Stomach (tissue), 4 donors: ENCODE data around the gene TSR1.

Experiments
- CTCF ChIP-seq, 7 experiments: fragments of 450-650 bp in 4 of 7; fragments of 200-600 bp in 3 of 7; sonication (generic) in 3 of 7; IDR thresholded peaks; one replicate each; pipeline ENCODE4 v1.5.1; 2016 to 2019; ENCODE audit warnings: antibody characterized with exemption in 7 of 7, control low read depth in 2 of 7, mild to moderate bottlenecking in 1 of 7
- POLR2A ChIP-seq, 4 donors: fragments of 450-650 bp; IDR thresholded peaks; one replicate each; pipeline ENCODE4 v1.6.1; 2016; ENCODE audit warnings: antibody characterized with exemption in 4 of 4, control low read depth in 2 of 4, mild to moderate bottlenecking in 1 of 4, moderate library complexity in 1 of 4

- no peak for TF ChIP-seq CTCF (IDR thresholded peaks at IDR 0.05)
- no peak for TF ChIP-seq POLR2A (IDR thresholded peaks at IDR 0.05)
These were observed 46.3 kb downstream of the TSR1 start for GRCh38 chr17:2289878-2290478.
